ENCODE data around the gene TEP1. TPM values are rescaled to one million over a fixed set of nuclear protein-coding genes. Genes with fewer than 3 reads are reported as not detected.

The TEP1 gene
- total and polyA plus RNA-seq, 2 of the 13 experiments (the other 11 are each of a cell fraction or from before 2014, with no cell fraction given): 11.0 to 12.8 TPM

GRCh38 chr14:20343092-20343861 is 70.0 kb downstream of the TEP1 start, which contains the start of gene PARP2 (continued):
- peak; percentile 65; the same call in 1 of the 2 replicates for TF ChIP-seq ZNF770 (CRISPR knock-in tag; IDR thresholded peaks at IDR 0.05)
- peak; percentile 93 for TF ChIP-seq ARID2 (CRISPR knock-in tag; IDR thresholded peaks at IDR 0.05; ENCODE audit: borderline replicate concordance)
- peak; percentile 52; the same call in 1 of the 2 replicates for TF ChIP-seq TGIF2 (CRISPR knock-in tag; IDR thresholded peaks at IDR 0.05)
- TF ChIP-seq CREB3 (CRISPR knock-in tag; IDR thresholded peaks at IDR 0.05): no peak; the same call in 1 of the 2 replicates
- 0 out of 2 replicates have a peak, but pooled peaks have one; percentile 35 for TF ChIP-seq GLI4 (CRISPR knock-in tag; IDR thresholded peaks at IDR 0.05; ENCODE audit: borderline replicate concordance)
- TF ChIP-seq ETS1 (CRISPR knock-in tag; IDR thresholded peaks at IDR 0.05): 0 out of 2 replicates have a peak, but pooled peaks have one; percentile 71
- peak; percentile 66 for TF ChIP-seq TFE3 (CRISPR knock-in tag; IDR thresholded peaks at IDR 0.05)
- TF ChIP-seq ZBTB26 (CRISPR knock-in tag; IDR thresholded peaks at IDR 0.05; ENCODE audit: borderline replicate concordance): peak; percentile 49; the same call in 1 of the 2 replicates
- TF ChIP-seq KDM4B (CRISPR knock-in tag; IDR thresholded peaks at IDR 0.05): no peak; the same call in 1 of the 2 replicates
- peak; percentile 62; the same call in 1 of the 2 replicates for TF ChIP-seq ZC3H13 (CRISPR knock-in tag; IDR thresholded peaks at IDR 0.05)
- TF ChIP-seq REXO4 (CRISPR knock-in tag; IDR thresholded peaks at IDR 0.05; ENCODE audit: borderline replicate concordance): no peak
- TF ChIP-seq IRX3 (CRISPR knock-in tag; IDR thresholded peaks at IDR 0.05; ENCODE audit: borderline replicate concordance, low read depth): no peak
- no peak; the same call in 1 of the 2 replicates for TF ChIP-seq ZMYM2 (CRISPR knock-in tag; IDR thresholded peaks at IDR 0.05)
- no peak for TF ChIP-seq DMTF1 (CRISPR knock-in tag; IDR thresholded peaks at IDR 0.05)
